Activated naive CD4-positive, alpha-beta T cell (primary cell): ENCODE results near the gene ABHD6.
"Not testable (repeated sequence)": the region's sequence is repeated elsewhere in the genome, so short reads cannot be mapped to it uniquely, and the experiment has no call there.

ENCODE experiments used
- DNase-seq, 4 experiments: peaks; one replicate each; lab custom pipeline; 2025; lab: John Stamatoyannopoulos, UW

ABHD6 gene

DNA sequence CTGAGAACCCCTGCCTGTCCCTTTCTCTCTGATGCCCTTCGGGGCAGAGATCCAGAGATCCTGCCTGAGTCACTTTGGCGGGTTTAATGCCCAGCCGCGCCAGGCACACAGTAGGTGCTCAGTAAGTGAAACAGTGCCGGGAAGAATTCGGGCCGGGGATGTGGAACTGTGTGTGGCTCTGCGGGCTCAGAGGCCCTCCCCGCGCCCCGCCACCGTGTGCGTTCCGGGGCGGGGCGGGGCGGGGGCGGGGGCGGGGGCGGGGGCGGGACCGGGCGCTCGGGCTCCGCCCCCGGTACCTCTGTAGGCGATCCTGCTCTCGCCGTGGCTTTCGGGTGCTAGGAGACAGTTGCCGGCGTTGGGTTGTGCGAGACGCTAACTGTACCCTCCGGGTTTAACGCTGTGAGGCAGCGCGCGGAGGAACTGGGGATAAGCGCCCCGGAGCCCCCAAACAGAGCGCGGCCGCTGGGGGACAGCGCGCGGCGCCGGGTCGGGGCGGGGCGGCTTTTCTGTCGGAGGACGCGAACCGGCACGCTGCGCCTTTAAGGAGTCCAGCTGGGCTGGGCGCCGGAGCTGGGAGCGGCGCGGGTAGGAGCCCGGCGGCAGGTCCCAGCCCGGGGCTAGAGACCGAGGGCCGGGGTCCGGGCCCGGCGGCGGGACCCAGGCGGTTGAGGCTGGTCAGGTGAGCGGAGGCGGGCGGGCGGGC lies at the start of gene ABHD6:
Gene ABHD6, plus strand, starts transcription at position 555 of the 703 bp plus-strand sequence. CDS start 18,795 bp downstream, outside the sequence.
- DNase-seq: peak; percentile 45 to 74 (median 66)

DNA sequence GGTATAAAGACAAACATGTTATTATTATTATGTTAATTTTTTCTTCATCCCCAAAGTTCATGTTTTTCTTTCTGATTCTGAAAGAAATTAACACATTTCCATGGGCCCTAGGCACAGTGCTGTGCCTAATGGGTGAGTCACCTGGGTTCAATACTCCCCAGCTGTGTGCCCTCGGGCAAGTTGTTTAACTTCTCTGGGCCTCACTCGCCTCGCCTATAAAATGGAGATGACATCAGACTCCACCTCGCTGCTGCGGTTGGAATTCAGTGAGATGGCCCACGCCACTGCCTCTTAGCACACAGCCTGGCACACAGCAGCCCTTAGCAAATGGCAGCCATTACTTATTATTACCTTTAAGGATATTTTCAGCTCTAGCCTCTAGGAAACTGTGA lies 49.4 kb upstream of the ABHD6 start:
- DNase-seq: no peak

- no peak for DNase-seq
These were observed 48.6 kb upstream of the ABHD6 start for GRCh38 chr3:58188921-58189451.

GRCh38 chr3:58189691-58190090 lies 47.9 kb upstream of the ABHD6 start:
- DNase-seq: no peak

GRCh38 chr3:58190291-58190690 lies 47.3 kb upstream of the ABHD6 start:
- no peak for DNase-seq

- DNase-seq: no peak
These were observed 46.7 kb upstream of the ABHD6 start for GRCh38 chr3:58190882-58191281.

DNA sequence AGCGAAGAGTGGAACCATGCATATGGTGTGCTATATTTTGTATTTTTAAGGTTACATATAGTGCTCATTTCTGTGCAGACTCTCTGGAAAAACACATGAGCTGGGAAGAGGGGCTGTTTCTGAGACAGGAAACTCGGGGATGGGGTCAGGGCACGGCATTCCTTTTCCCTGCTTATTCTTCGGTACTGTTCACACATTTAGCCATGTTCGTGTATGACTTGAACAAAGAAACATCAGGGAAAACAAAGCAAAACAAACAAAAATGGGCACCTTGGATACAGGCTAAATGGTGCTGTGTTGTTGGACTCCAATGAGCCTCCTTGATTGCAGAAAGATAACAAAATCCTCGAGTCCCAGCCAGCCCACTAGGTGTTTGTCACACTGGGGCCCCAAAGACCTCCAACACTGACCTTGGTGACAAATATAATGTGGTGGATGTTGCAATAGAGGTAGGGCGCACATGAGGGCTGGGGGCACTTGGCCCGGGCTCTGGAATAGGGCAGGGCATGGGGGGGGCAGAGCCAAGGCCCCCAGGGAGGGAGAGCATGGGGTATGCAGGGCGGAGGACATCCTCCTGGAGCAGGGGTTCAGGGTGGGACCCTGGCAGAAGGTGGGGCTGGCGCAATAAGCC lies 46.1 kb upstream of the ABHD6 start:
- no peak for DNase-seq

GRCh38 chr3:58192069-58192468 lies 45.5 kb upstream of the ABHD6 start:
- no peak for DNase-seq

- no peak for DNase-seq
These were observed 43.7 kb upstream of the ABHD6 start for GRCh38 chr3:58193682-58194407.

GRCh38 chr3:58197588-58197987 lies 40.0 kb upstream of the ABHD6 start:
- no peak for DNase-seq

GRCh38 chr3:58198362-58198761 lies 39.2 kb upstream of the ABHD6 start:
- no peak for DNase-seq

DNA sequence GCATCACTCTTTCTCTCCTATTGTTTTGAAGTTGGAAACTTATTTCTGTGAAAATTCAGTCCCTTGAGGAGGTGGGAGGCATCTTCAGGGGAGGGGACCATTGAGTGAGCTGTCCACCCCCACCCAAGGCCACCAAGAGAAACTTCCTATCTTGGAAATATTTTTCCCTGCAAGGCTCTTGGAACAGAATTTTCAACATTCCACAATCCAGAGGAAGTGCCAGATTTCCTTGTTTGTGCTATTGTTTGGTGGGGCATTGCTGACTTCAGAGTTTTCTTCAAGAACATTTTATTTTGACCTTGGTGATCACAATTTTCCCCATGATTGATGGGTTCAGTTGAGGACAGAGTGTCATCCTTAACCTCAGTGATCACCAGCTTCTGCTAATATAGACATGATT lies 38.8 kb upstream of the ABHD6 start:
- DNase-seq: no peak

DNA sequence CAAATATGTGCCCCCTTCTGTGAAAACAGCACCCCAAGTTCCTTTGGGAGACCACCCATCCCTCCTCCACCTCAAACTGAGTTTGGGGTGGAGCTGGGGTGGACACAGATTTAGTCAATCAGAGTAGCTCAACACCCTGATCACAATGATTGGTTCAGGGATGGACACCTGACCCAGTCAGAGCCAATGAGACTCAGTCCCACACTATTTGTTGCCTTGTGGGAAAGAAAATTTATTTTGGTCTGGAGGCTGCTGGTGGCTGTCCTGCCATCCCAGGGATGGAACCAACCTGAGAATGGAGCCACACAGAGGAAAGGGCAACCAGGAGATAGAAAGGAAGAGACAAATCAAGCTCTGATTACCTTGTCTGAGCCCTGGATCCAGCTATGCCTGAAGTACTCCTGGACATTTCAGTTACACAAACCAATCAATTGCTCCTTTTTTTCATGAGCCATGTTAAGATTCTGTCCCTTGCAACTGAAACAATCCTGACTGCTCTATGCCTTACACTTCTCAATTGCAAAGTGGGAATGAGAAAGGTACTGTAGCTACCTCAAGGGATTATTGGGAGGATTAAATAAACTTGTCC lies 37.4 kb upstream of the ABHD6 start:
- DNase-seq: no peak

DNA sequence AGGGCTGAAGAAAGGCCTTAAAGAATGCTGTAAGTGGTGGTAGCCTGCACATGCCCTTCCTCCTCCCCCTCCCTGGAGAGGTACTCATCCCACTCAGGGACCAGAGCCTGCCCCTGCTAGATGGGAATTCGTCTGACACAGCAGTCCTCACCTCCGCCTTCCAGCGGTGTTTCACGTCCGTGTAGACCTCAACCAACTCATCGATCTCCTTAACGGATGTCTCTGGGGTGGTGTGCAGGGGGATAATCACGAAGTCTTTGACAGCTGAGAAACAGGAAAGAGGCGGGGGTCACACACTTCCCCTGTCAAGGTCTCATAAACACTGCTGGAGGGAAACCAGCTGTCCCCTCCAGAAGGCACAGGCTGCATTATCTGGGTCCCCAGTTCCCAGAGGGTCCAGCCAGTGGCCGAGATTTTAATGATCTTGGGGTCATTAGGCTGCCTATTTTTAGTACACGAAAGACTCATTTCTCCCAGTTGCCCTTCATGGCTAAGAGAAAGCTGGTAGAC lies 36.7 kb upstream of the ABHD6 start:
- no peak for DNase-seq

GRCh38 chr3:58201451-58201850 lies 36.1 kb upstream of the ABHD6 start:
- not testable (repeated sequence) for DNase-seq

DNA sequence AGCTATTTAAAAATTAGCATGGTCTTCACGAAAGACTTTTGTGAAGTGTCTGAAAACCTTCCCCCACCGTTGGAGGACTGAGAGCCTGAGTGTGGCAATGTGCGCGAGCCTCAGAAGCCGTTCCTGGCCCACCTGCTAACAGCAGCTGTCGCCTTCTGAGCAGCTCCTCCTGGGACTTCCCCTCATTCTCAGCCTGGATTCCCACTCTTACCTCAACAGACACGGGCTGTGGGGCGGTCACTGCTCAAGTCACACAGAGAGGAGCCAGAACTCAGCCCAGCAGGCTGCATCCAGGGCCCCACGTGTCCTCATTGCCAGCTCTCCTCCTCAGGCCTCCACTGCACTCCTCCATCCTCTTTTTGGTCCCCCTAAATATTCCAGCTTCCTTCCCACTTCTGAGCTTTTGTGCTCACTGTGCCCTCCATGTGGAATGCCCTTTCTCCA lies 34.7 kb upstream of the ABHD6 start:
- no peak for DNase-seq

DNA sequence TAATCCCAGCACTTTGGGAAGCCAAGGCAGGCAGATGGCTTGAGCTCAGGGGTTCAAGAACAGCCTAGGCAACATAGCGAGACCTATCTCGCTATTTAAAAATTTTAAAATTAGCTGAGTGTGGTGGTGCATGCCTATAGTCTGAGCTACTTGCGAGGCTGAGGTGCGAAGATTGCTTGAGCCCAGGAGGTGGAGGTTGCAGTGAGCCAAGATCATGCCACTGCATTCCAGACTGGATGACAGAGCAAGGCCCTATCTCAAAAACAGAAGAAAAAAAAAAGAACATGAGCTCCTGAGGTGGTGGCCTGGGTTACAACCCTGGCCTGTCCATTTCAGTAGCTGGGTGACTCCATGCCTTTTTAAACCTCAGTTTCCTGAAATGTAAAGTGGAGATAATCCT lies 34.1 kb upstream of the ABHD6 start:
- no peak for DNase-seq

DNA sequence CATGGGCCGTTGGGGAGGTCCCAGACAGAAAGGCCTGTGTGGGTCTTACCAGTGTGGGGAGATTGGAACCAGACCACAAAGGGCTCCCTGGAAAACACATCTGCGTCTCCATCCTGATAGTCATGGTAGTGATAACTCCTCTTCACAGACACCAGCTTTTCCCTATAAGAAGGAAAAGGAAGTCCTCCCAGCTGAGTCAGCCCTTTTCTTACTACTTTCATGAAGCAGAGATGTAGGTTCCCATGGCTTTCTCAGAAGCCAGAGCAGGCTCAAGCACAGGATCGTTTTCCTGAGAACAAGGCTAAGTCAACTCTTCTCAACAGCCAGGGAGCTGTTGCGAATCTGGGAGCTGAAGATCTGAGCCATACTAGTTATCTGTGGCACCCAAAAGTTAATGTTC lies 32.9 kb upstream of the ABHD6 start:
- DNase-seq: no peak

DNA sequence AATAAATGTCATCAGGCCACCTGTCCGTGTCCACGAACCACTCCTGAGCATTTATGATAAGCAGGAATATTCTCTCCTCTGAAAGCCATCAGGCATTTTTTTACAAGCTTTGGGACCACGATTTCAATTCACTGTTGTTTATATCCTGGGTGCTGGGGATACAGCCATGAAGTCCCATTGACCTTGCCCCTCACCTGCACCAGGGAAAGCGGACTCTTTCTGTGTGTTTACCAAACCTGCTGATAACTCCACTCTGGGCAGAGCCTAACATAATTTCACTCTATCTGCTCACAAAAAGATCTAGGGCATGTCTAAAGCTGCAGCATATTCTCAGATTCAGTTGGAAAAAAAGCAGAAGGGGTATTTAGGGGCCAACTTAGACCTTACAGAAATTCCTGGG lies 31.6 kb upstream of the ABHD6 start:
- DNase-seq: no peak

GRCh38 chr3:58206406-58207011 lies 31.1 kb upstream of the ABHD6 start:
- DNase-seq: no peak

DNA sequence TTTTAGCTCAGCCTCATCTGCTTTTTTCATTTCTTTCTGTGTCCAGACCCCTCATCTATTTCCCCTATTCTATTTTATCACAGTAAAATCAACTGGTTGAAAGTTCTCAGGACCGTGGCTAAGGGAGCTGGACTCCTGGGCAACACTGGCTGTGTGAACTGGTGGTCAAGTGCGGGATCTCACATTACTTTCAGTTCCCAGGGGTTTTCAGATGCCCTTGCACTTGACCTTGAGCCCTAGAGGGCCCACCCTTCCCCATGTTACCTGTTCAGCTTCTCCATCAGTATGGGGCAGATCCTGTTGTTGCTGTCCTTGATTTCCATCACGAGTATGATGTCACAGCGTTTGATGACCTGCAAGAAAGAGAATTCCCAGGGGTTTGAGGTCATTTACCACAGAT lies 29.6 kb upstream of the ABHD6 start:
- DNase-seq: no peak

DNA sequence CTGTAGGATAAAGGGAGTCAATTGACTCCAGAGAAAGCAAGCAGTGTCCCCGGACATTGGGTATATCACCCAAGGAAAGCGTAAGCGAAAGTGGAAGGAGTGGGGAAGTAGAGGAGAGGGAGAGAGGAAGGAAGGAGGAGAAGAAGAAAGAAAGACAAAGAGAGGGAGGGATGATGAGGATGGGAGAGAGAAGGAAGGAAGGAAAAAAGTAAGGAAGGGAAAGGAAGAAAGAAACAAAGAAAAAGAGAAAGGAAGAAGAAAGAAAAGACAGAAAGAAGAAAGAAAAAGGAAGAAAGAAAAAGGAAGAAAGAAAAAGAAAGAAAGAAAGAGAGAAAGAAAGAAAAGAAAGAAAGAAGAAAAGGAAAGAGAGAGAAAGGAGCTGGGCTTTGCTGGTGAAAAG lies 27.7 kb upstream of the ABHD6 start:
- no peak for DNase-seq
